Measurements from ENCODE around the gene CCT4. TPM values are rescaled to one million over a fixed set of nuclear protein-coding genes. Genes with fewer than 3 reads are reported as not detected.

The CCT4 gene
- total RNA-seq, 2 experiments from 2014 or later: 366 to 370 TPM

DNA sequence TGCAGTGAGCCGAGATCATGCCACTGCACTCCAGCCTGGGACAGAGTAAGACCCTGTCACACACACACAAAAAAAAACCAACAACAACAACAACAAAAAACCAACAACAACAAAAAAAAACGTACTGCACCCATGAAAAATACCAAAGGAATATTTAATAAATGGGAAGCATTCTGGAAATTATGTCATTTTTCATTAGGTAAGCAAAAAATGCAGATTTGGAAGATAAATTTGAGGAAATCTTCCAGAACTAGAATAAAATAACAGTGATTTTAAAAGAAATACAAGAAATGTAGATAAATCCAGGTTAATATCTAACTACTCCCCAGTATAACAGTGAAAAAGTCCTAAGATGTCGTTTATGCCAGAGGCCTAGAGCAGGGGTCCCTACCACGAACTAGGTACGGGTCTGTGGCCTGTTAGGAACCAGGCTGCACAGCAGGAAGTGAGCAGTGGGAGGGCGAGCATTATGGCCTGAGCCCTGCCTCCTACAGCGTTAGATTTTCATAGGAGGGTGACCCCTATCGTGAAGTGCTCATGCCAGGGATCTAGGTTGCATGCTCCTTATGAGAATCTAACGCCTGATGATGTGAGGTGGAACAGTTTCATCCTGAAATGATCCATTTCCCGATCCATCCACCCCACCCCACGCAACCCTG, 56.1 kb downstream of the CCT4 start:
- CTCF ChIA-PET: no interaction called here
- POLR2A ChIA-PET: no interaction called here

DNA sequence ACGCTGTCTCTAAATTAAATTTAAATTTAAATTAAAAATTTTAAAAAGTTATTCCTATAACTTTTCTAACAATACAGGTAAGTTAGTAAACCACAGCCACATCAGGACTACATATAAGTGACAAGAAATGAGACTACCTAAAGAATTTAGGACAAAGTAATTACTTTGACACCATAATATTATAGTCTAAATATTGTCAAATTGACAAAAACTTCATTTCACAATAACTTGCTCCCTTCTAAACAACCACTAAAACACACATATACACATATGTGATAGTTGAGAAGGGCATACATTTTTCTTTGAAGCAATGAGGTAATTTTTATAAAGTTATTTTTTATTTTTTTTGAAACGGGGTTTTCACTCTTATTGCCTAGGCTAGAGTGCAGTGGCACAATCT, 66.2 kb downstream of the CCT4 start:
- ChIA-PET CTCF (no interaction called here), POLR2A (no interaction called here)

Other genes with a start within 250 kb of the CCT4 start
- 1 to 10 TPM; 8.0 to 8.3 TPM for gene FAM161A, start 34.6 kb downstream of the CCT4 start, total RNA-seq
- gene COMMD1, start 17.0 kb upstream of the CCT4 start, total RNA-seq: 10 to 100 TPM; 32.7 to 37.8 TPM